NCI-H2081 treated with DMSO at 0.1 percent for 48 hours (cell line): ENCODE results near the gene CEACAM8.
"Not testable (repeated sequence)": the region's sequence is repeated elsewhere in the genome, so short reads cannot be mapped to it uniquely, and the experiment has no call there.

Experiments used
- DNase-seq: peaks from one replicate; lab custom pipeline; 2025; lab: John Stamatoyannopoulos, UW

The CEACAM8 gene

GRCh38 chr19:42594617-42595489, at the start of gene CEACAM8:
Gene CEACAM8, minus strand, starts transcription at chr19:42594924. Its CDS starts 96 bp downstream, at chr19:42594828.
- no peak for DNase-seq

- not testable (repeated sequence) for DNase-seq
Measured at GRCh38 chr19:42639324-42640092, 44.8 kb upstream of the CEACAM8 start.

DNA sequence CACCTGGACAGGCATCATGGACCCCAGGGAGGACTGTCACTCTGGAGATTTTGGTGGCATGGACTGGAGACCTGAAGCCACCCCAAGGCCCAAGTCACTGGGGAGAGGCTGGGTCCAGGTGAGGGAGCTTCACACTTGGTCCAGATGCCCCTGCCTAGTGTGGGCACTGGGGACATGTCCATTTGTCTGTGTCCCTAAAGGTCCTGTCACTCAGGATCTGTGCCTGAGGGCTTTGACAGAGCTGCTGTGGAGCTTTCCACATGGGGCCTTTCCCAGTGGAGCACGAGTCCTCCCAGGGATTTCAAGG, 40.5 kb upstream of the CEACAM8 start:
- DNase-seq: no peak

GRCh38 chr19:42634409-42635232, 39.9 kb upstream of the CEACAM8 start:
- DNase-seq: no peak

DNA sequence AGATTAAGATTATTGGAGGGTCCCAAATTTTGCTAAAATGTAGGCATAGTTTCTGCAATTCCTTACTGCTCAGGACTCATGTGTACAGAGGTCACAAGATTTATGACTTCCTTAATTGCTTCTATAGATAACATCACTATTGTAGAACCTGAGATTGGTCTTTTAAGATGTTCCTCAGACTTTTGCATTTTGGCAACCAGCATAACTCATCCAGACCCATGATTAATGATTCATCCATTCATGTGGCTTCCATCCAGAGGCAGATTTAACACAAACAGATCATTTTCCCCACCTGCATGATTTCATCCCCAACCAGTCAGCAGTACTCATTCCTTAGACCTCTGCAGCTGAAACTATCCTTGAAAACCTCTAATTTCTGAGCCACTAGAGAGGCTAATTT, 34.5 kb upstream of the CEACAM8 start:
- no peak for DNase-seq

DNA sequence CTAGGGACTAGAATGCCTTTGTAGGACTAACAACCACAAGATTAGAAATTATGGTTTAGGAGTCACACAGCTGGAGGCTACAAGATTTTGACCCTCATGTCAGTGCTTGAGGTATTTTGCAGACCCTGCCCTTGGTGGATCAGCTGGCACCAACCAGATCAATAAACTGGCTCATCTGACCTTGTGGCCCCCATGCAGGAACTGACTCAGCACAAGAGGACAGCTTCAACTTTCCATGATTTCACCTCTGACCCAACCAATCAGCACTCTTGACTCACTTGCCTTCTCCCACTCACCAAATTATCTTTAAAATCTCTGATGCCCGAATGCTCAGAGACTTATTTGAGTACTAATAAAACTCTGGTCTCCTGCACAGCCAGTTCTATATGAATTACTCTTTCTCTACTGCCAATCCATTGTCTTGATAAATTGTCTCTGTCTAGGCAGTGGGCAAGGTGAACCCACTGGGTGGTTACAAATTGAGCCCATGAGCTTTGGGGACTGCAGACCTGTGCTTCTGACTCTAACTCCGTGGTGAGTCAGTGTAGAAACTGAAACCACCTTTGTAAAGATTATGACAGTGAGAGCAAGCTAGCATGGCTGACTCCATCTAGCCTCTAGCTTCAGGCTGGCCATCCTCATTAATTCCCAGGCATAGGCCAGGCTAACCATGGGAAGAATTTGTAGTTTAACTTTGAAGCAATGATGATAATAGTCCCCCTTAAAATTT, 33.9 kb upstream of the CEACAM8 start:
- no peak for DNase-seq

DNA sequence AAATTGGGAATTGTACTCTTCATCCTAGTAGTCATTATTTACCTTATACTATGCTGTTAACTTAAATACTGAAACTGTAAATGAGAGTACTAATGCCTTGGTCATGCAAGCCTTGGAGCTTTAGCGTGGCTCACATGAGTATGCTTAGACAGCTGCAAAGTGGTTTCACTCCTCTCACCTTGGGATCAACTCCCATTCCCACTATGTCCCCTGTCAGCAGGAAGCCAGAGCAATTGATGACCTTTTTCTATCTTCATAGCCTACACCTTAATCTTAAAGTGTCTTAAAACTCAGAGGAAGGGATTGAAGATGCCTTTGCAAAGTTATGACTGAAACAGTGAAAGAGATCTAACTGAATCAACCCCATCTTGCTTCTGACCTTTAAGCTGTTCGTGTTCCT, 33.2 kb upstream of the CEACAM8 start:
- DNase-seq: no peak

DNA sequence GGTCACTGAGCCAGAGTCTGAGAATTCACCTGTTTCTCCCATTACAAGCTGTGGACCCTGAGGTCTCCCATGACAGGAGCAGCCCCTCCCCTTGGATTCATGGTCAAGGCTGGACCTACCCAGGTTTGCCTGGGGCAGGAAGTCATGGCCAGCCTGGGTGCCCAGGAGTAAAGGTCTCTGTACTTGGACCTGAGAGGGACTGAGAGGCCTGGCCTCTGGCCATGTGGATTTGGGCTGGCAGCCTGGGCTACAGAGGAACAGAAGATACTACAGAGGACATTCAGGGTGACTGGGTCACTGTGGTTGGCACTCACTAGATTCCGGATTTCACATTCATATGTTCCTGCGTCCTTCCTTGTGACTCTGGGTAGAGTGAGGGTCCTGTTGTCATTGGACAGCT, 31.5 kb upstream of the CEACAM8 start:
- DNase-seq: no peak

GRCh38 chr19:42619271-42619670, 24.5 kb upstream of the CEACAM8 start:
- no peak for DNase-seq

- DNase-seq: no peak
Measured at GRCh38 chr19:42613666-42614065, 18.9 kb upstream of the CEACAM8 start.

DNA sequence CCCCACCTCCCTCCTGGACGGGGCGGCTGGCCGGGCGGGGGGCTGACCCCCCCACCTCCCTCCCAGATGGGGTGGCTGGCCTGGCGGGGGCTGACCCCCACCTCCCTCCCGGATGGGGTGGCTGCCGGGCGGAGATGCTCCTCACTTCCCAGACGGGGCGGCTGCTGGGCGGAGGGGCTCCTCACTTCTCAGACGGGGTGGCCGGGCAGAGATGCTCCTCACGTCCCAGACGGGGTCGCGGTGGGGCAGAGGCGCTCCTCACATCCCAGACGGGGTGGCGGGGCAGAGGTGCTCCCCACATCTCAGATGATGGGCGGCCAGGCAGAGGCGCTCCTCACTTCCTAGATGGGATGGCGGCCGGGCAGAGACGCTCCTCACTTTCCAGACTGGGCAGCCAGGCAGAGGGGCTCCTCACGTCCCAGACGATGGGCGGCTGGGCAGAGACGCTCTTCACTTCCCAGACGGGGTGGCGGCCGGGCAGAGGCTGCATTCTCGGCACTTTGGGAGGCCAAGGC, 15.7 kb upstream of the CEACAM8 start:
- not testable (repeated sequence) for DNase-seq

DNA sequence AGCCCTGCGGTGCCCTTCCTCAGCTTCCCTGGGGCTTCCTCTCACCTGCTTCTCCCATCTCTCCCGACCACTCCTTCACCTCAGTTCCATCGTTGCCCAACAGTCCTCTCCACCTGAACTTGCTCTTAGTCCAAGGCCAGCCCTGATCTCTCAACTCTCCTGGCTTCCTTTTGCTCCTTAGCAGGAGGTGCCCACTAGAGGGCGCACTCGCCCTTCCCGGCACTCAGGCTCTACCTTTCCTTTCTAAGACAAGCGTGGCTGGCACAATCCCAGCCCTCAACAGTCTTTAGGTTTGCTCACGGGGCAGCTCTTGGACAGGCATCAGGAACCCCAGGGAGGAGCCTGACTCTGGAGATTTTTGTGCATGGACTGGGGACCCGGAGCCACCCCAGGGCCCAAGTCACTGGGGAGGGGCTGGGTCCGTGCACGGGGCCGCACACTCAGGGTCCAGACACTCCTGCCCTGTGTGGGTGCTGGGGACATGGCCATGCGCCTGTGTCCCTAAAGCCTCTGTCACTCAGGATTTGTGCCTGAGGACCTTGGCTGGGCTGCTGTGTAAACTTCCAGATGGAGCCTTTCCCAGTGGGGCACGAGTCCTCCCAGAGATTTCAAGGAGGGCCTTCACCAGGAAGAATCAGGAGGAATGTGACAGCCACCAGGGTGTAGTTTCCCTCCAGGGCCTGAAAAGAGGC, 12.1 kb upstream of the CEACAM8 start:
- no peak for DNase-seq

GRCh38 chr19:42601811-42602443, 7.2 kb upstream of the CEACAM8 start:
- DNase-seq: no peak

GRCh38 chr19:42596391-42597072, 1.8 kb upstream of the CEACAM8 start:
- no peak for DNase-seq

DNA sequence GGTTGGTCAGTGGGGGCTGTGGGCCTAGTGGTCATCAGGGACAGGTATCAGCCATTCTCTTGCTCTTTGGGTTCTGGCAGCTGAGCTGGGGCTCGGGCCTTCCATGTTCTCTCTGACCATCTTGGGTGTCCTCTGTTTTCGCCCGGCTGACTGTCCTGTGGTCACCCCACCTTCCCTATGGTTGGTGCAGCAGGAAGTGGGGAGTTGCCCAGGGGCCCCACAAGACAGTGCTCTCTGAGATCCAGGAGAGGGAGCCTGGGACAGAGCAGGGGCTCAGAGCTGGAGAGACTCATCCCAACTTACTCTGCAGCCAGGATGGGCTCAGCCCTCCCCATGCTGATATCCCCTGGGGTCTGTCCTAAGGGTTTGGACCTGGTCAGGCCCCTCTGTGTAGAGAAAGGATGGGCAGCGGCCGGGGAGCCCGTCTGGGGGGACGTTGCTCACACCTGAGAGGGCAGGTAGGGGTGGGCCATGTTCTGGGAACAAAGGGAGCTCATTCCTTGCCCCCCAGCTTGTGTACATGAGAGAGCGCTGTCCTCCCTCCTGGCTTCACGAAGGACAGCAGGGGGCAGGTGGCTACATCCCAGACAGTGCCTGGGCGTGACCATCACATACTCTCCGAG, 937 bp upstream of the CEACAM8 start:
- DNase-seq: no peak

- no peak for DNase-seq
Measured at GRCh38 chr19:42589792-42590191, 4.9 kb downstream of the CEACAM8 start.

- DNase-seq: no peak
Measured at GRCh38 chr19:42584466-42584865, 10.3 kb downstream of the CEACAM8 start.

GRCh38 chr19:42577016-42577415, 17.7 kb downstream of the CEACAM8 start:
- no peak for DNase-seq

- no peak for DNase-seq
Measured at GRCh38 chr19:42576241-42576640, 18.5 kb downstream of the CEACAM8 start.
